ENCODE data around the gene MDN1. TPM values are rescaled to one million over a fixed set of nuclear protein-coding genes. Genes with fewer than 3 reads are reported as not detected.
"Not testable (repeated sequence)": the region's sequence is repeated elsewhere in the genome, so short reads cannot be mapped to it uniquely, and the experiment has no call there.

MDN1 gene
- total RNA-seq, 2 experiments from 2014 or later: 39.1 to 40.2 TPM

DNA sequence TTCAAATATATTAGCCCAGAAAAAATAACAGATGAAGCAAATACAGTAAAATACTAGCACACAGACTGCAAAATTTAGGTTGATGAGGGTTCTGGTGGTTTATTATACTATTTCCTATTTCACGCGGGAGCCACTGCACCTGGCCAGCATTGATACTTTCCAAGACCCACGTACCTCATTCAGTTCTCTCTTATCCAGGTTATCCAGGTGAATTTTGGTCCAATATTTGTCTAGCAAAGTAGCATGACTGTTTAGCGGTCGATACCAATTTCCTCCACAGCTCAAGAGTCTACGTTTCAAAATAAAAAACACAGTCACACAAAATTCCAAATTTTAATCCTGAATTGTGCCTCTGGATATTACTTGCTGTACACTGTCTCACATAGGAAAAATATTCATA, 34.8 kb downstream of the MDN1 start:
- CTCF ChIA-PET: no interaction called here
- no peak overlapping the region for H3K27ac Mint-ChIP-seq
- peaks cover 64% of the 10 kb centered on the region for H3K36me3 Mint-ChIP-seq
- peaks cover 2% of the 10 kb centered on the region for H3K9me3 Mint-ChIP-seq
- intact Hi-C loops (cut with micrococcal nuclease): no loop called here
- no peaks in the 10 kb centered on the region for H3K4me1 Mint-ChIP-seq (ENCODE audit: low read depth)
- H3K27me3 Mint-ChIP-seq: no peaks in the 10 kb centered on the region
- POLR2A ChIA-PET: no interaction called here
- DNase-seq: no peak
- no peak overlapping the region for H3K4me3 Mint-ChIP-seq

DNA sequence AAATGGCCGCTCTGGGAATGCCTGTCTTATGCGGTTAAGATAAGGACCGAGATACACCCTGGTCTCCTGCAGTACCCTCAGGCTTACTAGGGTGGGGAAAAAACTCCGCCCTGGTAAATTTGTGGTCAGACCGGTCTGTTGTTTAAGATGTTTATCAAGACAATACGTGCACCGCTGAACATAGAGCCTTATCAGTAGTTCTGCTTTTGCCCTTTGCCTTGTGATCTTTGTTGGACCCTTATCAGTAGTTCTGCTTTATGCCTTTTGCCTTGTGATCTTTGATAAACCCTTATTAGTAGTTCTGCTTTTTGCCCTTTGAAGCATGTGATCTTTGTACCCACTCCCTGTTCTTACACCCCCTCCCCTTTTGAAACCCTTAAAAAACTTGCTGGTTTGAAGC, 36.3 kb downstream of the MDN1 start:
- CTCF ChIA-PET; H3K4me3 Mint-ChIP-seq; DNase-seq; POLR2A ChIA-PET; H3K27ac Mint-ChIP-seq; H3K9me3 Mint-ChIP-seq; intact Hi-C loops (cut with micrococcal nuclease); H3K27me3 Mint-ChIP-seq; H3K4me1 Mint-ChIP-seq (ENCODE audit: low read depth): not testable (repeated sequence)
- peaks cover 61% of the 10 kb centered on the region for H3K36me3 Mint-ChIP-seq

DNA sequence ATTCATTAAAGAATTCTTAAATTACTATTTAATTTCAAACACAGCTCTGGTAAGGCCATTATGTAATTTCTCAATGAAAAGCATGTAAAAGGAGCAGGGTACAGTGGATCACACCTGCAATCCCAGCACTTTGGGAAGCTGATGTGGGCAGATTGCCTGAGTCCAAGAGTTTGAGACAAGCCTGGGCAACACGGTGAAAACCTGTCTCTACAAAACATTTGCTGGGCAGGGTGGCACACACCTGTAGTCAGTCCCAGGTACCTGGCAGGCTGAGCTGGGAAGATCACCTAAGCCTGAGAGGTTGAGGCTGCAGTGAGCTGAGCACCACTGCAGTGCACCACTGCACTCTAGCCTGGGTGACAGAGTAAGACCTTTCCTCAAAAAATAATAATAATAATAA, 37.4 kb downstream of the MDN1 start:
- H3K4me3 Mint-ChIP-seq: no peak overlapping the region
- ChIA-PET POLR2A (no interaction called here), CTCF (no interaction called here)
- no peaks in the 10 kb centered on the region for H3K27me3 Mint-ChIP-seq
- no peak overlapping the region for H3K27ac Mint-ChIP-seq
- peaks cover 56% of the 10 kb centered on the region for H3K36me3 Mint-ChIP-seq
- intact Hi-C loops (cut with micrococcal nuclease): no loop called here
- H3K9me3 Mint-ChIP-seq: peaks cover 2% of the 10 kb centered on the region
- no peak for DNase-seq
- H3K4me1 Mint-ChIP-seq (ENCODE audit: low read depth): no peaks in the 10 kb centered on the region

DNA sequence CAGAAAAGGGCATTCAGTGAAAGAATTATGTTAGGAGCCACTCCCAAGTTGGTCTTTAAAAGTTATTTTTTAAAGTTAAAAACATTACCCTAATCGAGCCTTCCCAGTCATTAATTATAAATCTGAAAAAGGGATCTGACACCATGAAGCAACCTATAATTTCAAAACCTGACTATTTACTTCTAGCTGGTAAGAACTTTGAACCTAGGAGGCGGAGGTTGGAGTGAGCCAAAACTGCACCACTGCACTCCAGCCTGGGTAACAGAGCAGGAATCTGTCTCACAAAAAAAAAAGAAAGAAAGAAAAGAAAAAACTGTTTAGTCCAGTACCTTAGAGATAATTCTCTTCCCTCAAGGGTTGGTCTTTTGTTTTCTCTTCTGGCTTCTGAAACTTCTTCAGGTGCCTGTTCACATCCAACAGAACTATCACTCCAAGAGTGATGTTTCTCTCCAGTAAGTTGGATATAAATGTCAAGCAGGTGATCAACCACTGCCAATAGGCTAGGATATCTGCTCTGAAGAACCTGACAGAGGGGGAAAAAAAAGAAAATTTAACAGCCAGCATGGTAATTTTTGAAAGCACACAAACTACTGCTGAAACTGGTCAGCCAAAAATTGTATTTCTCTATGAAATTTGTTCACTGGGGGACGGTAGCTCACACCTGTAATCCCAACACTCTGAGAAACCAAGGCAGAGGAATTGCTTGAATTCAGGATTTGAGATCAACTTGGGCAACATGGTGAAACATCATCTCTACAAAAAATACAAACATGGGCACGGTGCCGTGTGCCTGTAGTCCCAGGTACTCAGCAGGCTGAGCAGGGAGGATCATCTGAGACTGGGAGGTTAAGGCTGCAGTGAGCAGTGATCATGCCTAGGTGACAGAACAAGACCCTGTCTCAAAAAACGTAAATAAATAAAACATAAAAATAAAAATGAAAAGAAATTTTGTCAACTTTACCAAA, 38.2 kb downstream of the MDN1 start:
- Mint-ChIP-seq H3K4me1 (ENCODE audit: low read depth) (no peaks in the 10 kb centered on the region), H3K27me3 (no peaks in the 10 kb centered on the region), H3K27ac (no peak overlapping the region), H3K4me3 (no peak overlapping the region), H3K9me3 (peaks cover 2% of the 10 kb centered on the region), H3K36me3 (peaks cover 57% of the 10 kb centered on the region)
- POLR2A ChIA-PET: no interaction called here
- CTCF ChIA-PET: no interaction called here
- DNase-seq: no peak
- intact Hi-C loops (cut with micrococcal nuclease): no loop called here

DNA sequence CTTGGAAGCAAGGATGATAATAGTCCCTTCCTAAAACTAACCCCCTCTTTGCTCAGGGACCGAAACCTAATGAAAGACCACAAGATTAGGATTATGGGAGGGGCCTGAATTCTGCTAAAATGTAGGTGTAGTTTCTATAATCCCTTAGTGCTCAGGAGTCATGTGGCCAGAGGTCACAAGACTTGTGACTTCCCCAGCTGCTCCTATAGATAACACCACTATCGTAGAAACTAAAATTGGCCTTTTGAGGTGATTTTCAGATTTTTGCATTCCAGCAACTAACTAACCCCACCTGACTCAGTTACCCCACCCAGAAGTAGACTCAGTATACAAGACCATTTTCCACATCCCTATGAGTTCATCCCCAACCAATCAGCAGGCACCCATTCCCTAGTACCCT, 42.1 kb downstream of the MDN1 start:
- Mint-ChIP-seq H3K9me3 (no peaks in the 10 kb centered on the region), H3K4me3 (no peak overlapping the region), H3K27me3 (no peaks in the 10 kb centered on the region), H3K27ac (no peak overlapping the region), H3K36me3 (peaks cover 47% of the 10 kb centered on the region), H3K4me1 (ENCODE audit: low read depth) (no peaks in the 10 kb centered on the region)
- no peak for DNase-seq
- ChIA-PET POLR2A (no interaction called here), CTCF (no interaction called here)
- intact Hi-C loops (cut with micrococcal nuclease): no loop called here

DNA sequence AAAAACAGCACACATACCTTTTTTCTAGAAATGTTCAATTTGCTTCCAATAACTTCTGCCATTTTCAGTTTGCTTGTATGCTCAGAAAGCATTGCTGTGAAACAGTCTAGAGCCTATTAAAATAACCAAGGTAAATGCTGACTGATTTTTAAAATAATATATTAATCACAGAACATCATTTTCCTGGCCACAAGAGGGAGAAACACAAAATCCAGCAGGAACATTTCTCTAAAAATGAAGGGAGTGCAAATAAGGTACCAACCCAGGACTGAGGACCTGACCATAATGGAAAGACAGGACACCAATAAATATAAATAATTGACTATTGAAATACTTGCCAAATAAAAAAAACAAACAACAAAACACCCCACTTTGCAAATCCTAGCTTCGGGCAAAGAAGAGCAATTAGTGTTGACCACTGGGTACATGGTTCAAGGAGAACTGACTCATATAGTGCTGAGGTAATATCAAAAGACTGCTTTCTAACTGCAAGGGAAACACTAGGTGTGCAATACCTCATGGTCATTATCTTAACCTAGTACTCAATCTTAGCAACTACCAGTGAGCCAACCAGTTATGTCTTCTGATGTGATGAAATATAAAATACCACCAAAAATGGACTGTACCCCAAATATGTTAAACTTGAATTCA, 42.9 kb downstream of the MDN1 start:
- CTCF ChIA-PET: no interaction called here
- no peak overlapping the region for H3K27ac Mint-ChIP-seq
- H3K27me3 Mint-ChIP-seq: no peaks in the 10 kb centered on the region
- H3K36me3 Mint-ChIP-seq: peaks cover 48% of the 10 kb centered on the region
- intact Hi-C loops (cut with micrococcal nuclease): no loop called here
- no peak for DNase-seq
- no peaks in the 10 kb centered on the region for H3K4me1 Mint-ChIP-seq (ENCODE audit: low read depth)
- H3K4me3 Mint-ChIP-seq: no peak overlapping the region
- POLR2A ChIA-PET: no interaction called here
- H3K9me3 Mint-ChIP-seq: no peaks in the 10 kb centered on the region

DNA sequence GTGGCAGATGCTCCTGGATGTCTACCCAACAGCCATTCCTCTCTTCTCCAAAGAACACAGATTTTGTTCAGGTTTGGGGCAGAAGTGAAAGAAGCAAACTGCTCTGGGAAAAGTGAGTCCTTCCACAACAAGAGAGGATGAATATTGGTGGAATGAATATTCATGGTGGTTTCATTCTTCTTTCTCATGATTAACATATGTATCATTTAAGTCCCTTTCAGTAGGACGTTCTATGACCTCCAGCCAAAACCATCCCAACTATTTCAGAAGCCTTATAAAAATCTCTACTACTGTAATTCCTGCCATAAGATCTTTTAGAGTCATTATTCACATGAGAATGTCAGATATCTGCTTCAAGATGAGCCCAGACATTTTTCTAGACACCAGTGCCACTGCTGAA, 44.4 kb downstream of the MDN1 start:
- ChIA-PET POLR2A (no interaction called here), CTCF (no interaction called here)
- intact Hi-C loops (cut with micrococcal nuclease): no loop called here
- no peak for DNase-seq
- H3K36me3 Mint-ChIP-seq: peaks cover 46% of the 10 kb centered on the region
- no peak overlapping the region for H3K4me3 Mint-ChIP-seq
- no peaks in the 10 kb centered on the region for H3K27me3 Mint-ChIP-seq
- no peaks in the 10 kb centered on the region for H3K4me1 Mint-ChIP-seq (ENCODE audit: low read depth)
- no peak overlapping the region for H3K27ac Mint-ChIP-seq
- H3K9me3 Mint-ChIP-seq: no peaks in the 10 kb centered on the region

DNA sequence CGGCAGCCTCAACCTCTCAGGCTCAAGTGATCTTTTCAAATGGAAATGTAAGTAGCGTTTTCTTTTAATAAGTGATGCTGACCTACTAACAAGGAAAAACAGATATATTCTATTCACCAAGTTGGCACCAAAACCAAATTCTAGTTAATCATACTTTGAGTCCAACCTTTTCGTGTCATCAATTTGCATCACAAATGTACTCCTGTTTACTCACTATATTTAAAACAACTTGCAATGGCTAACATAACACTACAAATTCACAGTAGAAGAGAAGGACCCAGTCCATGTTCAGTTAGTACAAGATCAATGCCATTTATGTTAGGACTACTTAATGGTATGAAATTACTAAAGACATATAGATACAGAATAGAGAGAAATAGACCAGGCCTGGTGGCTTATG, 50.0 kb downstream of the MDN1 start:
- DNase-seq: no peak
- intact Hi-C loops (cut with micrococcal nuclease): no loop called here
- ChIA-PET POLR2A (no interaction called here), CTCF (no interaction called here)
- Mint-ChIP-seq H3K4me3 (no peak overlapping the region), H3K9me3 (no peaks in the 10 kb centered on the region), H3K4me1 (ENCODE audit: low read depth) (no peaks in the 10 kb centered on the region), H3K36me3 (peaks cover 46% of the 10 kb centered on the region), H3K27ac (no peak overlapping the region), H3K27me3 (no peaks in the 10 kb centered on the region)

DNA sequence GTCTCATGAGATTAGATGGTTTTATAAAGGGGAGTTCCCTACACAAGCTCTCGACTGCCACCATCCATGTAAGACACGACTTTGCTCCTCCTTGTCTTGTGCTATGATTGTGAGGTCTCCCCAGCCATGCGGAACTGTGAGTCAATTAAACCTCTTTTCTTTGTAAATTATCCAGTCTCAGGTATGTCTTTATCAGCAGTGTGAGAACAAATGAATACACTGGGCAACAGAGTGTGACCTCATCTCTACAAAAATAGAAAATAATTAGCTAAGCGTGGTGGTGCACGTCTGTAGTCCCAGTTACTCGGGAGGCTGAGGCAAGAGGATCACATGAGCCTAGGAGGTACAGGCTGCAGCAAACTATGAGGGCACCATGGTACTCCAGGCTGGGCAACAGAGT, 51.3 kb downstream of the MDN1 start:
- ChIA-PET POLR2A (no interaction called here), CTCF (no interaction called here)
- Mint-ChIP-seq H3K4me1 (ENCODE audit: low read depth) (no peaks in the 10 kb centered on the region), H3K4me3 (no peak overlapping the region), H3K27ac (no peak overlapping the region), H3K36me3 (peaks cover 40% of the 10 kb centered on the region), H3K9me3 (no peaks in the 10 kb centered on the region), H3K27me3 (no peaks in the 10 kb centered on the region)
- intact Hi-C loops (cut with micrococcal nuclease): no loop called here
- DNase-seq: no peak

DNA sequence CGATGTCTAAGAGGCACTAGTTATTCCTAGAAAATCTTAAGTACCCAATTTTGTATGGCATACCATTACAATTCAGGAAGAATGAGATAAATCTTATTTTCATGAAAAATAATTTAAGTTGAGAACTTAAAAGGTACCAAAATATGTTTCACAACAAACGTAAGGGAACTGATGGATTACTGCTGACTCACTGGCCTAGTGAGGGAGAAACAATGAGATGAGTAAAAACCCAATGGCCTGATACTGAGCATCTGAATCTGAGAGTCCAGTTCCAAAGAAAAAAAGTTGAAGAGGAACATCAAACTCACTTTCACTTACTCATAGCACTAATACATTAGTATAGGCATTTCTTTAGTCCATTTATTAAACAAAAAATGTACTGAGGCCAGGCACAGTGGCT, 56.0 kb downstream of the MDN1 start:
- Mint-ChIP-seq H3K9me3 (no peaks in the 10 kb centered on the region), H3K4me1 (ENCODE audit: low read depth) (no peaks in the 10 kb centered on the region), H3K4me3 (no peak overlapping the region), H3K27me3 (no peaks in the 10 kb centered on the region), H3K27ac (no peak overlapping the region), H3K36me3 (peaks cover 37% of the 10 kb centered on the region)
- ChIA-PET POLR2A (no interaction called here), CTCF (no interaction called here)
- no peak for DNase-seq
- intact Hi-C loops (cut with micrococcal nuclease): no loop called here

DNA sequence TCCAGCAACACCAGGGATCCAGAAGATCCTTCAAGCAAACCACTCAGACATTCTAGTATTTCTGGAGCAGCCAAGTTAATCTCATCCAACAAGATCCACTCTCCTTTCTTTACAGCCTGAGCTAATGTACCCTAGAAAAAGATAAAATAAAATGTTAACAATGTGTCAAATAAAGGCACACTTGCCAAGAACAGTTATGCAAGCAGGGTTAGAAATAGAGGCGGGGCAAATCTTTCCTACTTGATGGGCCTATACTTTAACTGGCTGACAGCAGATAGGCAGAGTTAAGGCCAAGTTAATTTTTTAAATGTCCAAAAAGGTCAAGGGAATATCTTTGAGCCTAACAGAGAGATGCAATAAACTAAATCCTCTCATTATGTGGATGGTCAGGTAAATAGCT, 60.8 kb downstream of the MDN1 start:
- DNase-seq: no peak
- Mint-ChIP-seq H3K36me3 (peaks cover 40% of the 10 kb centered on the region), H3K4me1 (ENCODE audit: low read depth) (no peaks in the 10 kb centered on the region), H3K9me3 (no peaks in the 10 kb centered on the region), H3K27ac (no peak overlapping the region), H3K4me3 (no peak overlapping the region), H3K27me3 (no peaks in the 10 kb centered on the region)
- POLR2A ChIA-PET: no interaction called here
- CTCF ChIA-PET: no interaction called here
- intact Hi-C loops (cut with micrococcal nuclease): no loop called here

DNA sequence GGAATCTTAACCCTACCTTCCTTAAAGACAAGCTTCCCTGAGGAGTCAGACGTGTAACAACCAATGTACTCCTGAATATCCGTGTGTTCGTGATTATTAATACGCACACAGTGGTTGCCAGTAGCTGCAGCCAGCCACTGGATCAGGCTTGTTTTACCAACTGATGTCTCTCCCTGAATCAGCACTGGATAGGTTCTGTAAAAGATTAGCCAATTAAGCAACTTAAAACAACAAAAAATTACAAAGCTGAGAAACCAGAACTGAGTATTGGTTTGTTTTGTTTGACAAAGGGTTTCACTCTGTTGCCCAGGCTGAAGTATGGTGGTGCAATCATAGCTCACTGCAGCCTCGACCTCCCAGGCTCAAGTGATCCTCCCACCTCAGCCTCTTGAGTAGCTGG, 69.3 kb downstream of the MDN1 start:
- Mint-ChIP-seq H3K4me3 (no peak overlapping the region), H3K9me3 (no peaks in the 10 kb centered on the region), H3K36me3 (peaks cover 58% of the 10 kb centered on the region), H3K27ac (no peak overlapping the region), H3K4me1 (ENCODE audit: low read depth) (no peaks in the 10 kb centered on the region), H3K27me3 (no peaks in the 10 kb centered on the region)
- ChIA-PET POLR2A (no interaction called here), CTCF (no interaction called here)
- intact Hi-C loops (cut with micrococcal nuclease): no loop called here
- no peak for DNase-seq

DNA sequence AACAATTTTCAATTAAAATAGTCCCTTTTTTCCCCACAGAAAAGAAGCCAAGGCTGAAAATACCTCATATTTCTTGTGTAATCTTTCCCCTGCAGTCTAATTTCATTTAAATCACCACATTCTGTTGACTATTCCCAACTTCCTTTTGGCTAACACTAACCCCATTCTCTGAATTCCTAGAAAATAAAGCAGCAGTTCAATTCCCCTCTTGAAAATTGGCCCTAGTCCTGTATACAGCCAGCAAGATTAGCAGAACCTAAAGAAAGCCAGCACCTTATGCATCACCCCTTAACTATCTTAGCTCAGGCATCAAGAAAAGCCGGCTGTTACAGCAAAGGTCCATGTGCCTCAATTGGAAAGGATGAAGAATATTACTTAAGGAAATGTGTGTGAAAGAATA, 69.7 kb downstream of the MDN1 start:
- H3K27ac Mint-ChIP-seq: no peak overlapping the region
- intact Hi-C loops (cut with micrococcal nuclease): no loop called here
- no peaks in the 10 kb centered on the region for H3K27me3 Mint-ChIP-seq
- ChIA-PET CTCF (no interaction called here), POLR2A (no interaction called here)
- no peaks in the 10 kb centered on the region for H3K9me3 Mint-ChIP-seq
- no peak overlapping the region for H3K4me3 Mint-ChIP-seq
- H3K36me3 Mint-ChIP-seq: peaks cover 59% of the 10 kb centered on the region
- DNase-seq: no peak
- no peaks in the 10 kb centered on the region for H3K4me1 Mint-ChIP-seq (ENCODE audit: low read depth)
